ENCODE measurements around the gene OR2A14.

GRCh38 chr7:144074374-144074773 is 48.6 kb upstream of the OR2A14 start:
- TF ChIP-seq CTCF (IDR thresholded peaks at IDR 0.05), result no peak
- TF ChIP-seq EZH2 (IDR thresholded peaks at IDR 0.05; ENCODE audit: borderline replicate concordance, insufficient read depth, low read depth, low read length, poor library complexity, severe bottlenecking), result no peak
